ENCODE measurements around the gene GAREM1. TPM values are rescaled to one million over a fixed set of nuclear protein-coding genes. Genes with fewer than 3 reads are reported as not detected.

The GAREM1 gene
- total RNA-seq, 3 donors from 2014 or later, result 7.8 to 13.4 (median 12.0) TPM

DNA sequence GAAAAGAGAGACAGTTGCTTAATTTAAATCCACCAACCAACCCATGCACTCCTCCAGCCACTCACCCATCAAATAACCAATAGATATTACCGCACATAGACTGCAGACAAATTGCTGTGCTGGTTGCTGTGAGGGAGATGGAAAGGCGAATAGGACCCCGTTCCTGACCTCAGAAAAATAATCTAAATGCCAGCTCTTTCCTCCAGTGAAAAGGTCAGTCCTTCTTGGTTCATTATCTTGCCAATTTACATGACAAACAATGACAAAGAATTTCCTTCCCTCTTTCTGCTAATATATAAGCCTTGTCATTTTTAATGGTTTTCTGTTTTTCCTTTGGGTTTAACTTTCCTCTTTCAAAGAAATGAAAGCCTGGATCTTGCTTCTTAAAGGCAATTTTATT lies 219.2 kb downstream of the GAREM1 start:
- H3K9me3 ChIP-seq, result no peaks in the 10 kb centered on the region
- H3K4me3 ChIP-seq, result no peak overlapping the region
- no peaks in the 10 kb centered on the region for H3K36me3 ChIP-seq
- no peaks in the 10 kb centered on the region for H3K27me3 ChIP-seq
- no peaks in the 10 kb centered on the region for H3K4me1 ChIP-seq
- no peak overlapping the region for H3K27ac ChIP-seq
- no peak for DNase-seq (ENCODE audit: low spot score in 2 of 2)
- TF ChIP-seq CTCF (IDR thresholded peaks at IDR 0.05) (no peak), POLR2AphosphoS5 (IDR thresholded peaks at IDR 0.05) (no peak), POLR2A (IDR thresholded peaks at IDR 0.05) (no peak)
- intact Hi-C loops (cut with DNase I; ENCODE audit: low total_unique reads), result no loop called here

GRCh38 chr18:32249147-32249929 lies 221.3 kb downstream of the GAREM1 start:
- no peak overlapping the region for H3K27ac ChIP-seq
- intact Hi-C loops (cut with DNase I; ENCODE audit: low total_unique reads), result no loop called here
- no peaks in the 10 kb centered on the region for H3K9me3 ChIP-seq
- no peaks in the 10 kb centered on the region for H3K27me3 ChIP-seq
- DNase-seq (ENCODE audit: low spot score in 2 of 2), result no peak
- no peaks in the 10 kb centered on the region for H3K4me1 ChIP-seq
- TF ChIP-seq POLR2AphosphoS5 (IDR thresholded peaks at IDR 0.05), result no peak
- TF ChIP-seq POLR2A (IDR thresholded peaks at IDR 0.05), result no peak
- TF ChIP-seq CTCF (IDR thresholded peaks at IDR 0.05), result no peak
- H3K36me3 ChIP-seq, result no peaks in the 10 kb centered on the region
- no peak overlapping the region for H3K4me3 ChIP-seq

DNA sequence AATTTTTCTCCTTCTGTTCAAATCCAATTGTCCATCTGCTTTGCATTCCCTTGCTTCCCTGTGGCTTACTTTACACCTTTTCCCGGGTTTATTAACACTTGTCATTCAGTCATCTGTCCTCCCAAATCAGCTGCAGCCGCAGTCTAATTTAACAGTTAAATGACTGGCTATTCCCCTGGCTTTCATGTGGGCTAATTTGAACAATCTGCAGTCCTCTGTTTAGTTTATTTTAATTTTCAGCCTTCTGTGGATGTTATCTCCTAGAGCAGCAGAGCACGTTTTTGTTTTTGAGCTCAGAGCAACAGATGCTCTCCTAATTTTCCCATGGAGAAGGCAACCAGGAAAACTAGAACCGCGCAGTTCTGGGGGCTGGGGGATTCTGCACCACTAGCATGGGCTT lies 225.8 kb downstream of the GAREM1 start:
- Histone ChIP-seq H3K4me1 (no peaks in the 10 kb centered on the region), H3K36me3 (no peaks in the 10 kb centered on the region), H3K27ac (no peak overlapping the region), H3K27me3 (no peaks in the 10 kb centered on the region), H3K9me3 (no peaks in the 10 kb centered on the region), H3K4me3 (no peak overlapping the region)
- intact Hi-C loops (cut with DNase I; ENCODE audit: low total_unique reads), result no loop called here
- TF ChIP-seq POLR2AphosphoS5 (IDR thresholded peaks at IDR 0.05) (no peak), CTCF (IDR thresholded peaks at IDR 0.05) (no peak)
- no peak for DNase-seq (ENCODE audit: low spot score in 2 of 2)

DNA sequence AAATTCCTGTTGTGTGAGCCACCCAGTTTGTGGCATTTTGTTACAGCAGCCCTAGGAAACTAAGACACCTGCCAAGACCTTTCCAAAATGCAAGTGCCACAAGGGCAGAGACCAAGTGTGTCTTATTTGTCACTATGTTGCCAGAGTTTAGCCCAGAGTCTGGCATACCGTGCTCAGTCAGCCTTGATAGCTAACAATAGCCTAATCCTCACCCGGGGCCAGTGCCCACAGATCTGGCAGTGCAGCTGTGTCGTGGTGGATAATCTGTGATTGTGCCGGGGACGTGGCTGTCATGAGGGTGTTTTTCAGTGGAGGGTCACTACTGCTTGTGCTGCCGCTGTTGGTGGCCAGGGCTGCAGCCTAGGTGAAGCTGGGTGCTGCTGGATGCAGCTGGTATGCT lies 227.3 kb downstream of the GAREM1 start:
- H3K9me3 ChIP-seq, result no peaks in the 10 kb centered on the region
- intact Hi-C loops (cut with DNase I; ENCODE audit: low total_unique reads), result no loop called here
- H3K4me3 ChIP-seq, result no peak overlapping the region
- H3K27me3 ChIP-seq, result no peaks in the 10 kb centered on the region
- no peak for DNase-seq (ENCODE audit: low spot score in 2 of 2)
- H3K4me1 ChIP-seq, result no peaks in the 10 kb centered on the region
- no peak overlapping the region for H3K27ac ChIP-seq
- no peaks in the 10 kb centered on the region for H3K36me3 ChIP-seq
- no peak for TF ChIP-seq CTCF (IDR thresholded peaks at IDR 0.05)
- TF ChIP-seq POLR2A (IDR thresholded peaks at IDR 0.05), result no peak
- TF ChIP-seq POLR2AphosphoS5 (IDR thresholded peaks at IDR 0.05), result no peak

- Histone ChIP-seq H3K27me3 (no peaks in the 10 kb centered on the region), H3K36me3 (no peaks in the 10 kb centered on the region), H3K4me3 (no peak overlapping the region), H3K9me3 (no peaks in the 10 kb centered on the region), H3K4me1 (no peaks in the 10 kb centered on the region), H3K27ac (no peak overlapping the region)
- TF ChIP-seq CTCF (IDR thresholded peaks at IDR 0.05), result no peak
- no peak for TF ChIP-seq POLR2A (IDR thresholded peaks at IDR 0.05)
- no peak for TF ChIP-seq POLR2AphosphoS5 (IDR thresholded peaks at IDR 0.05)
- intact Hi-C loops (cut with DNase I; ENCODE audit: low total_unique reads), result no loop called here
- DNase-seq (ENCODE audit: low spot score in 2 of 2), result no peak
Observed at GRCh38 chr18:32242395-32242794, 228.3 kb downstream of the GAREM1 start.
